ENCODE measurements around the gene OR51S1. TPM values are rescaled to one million over a fixed set of nuclear protein-coding genes. Genes with fewer than 3 reads are reported as not detected.
A peak's percentile ranks its signal among the peaks of the same experiment; 100 is the strongest.

The OR51S1 gene
- not detected in 2 replicates for total RNA-seq (2022)
- Bru-seq, nascent RNA = not detected
- BruChase-seq, experiment 1, labeled RNA remaining after a 6-hour chase = not detected
- BruChase-seq, experiment 2, labeled RNA remaining after a 2-hour chase = not detected
- long read RNA-seq = 0 reads

- TF ChIP-seq CTCF (IDR thresholded peaks at IDR 0.05; ENCODE audit: unreplicated experiment) = no peak
- CTCF ChIA-PET = no interaction called here
- no TSS peak for BruUV-seq (replicated peaks)
- Mint-ChIP-seq H3K9me3 (ENCODE audit: low read depth, unreplicated experiment) (peaks cover 2% of the 10 kb centered on the region), H3K4me1 (ENCODE audit: low read depth, unreplicated experiment) (no peaks in the 10 kb centered on the region), H3K4me3 (ENCODE audit: low read depth, unreplicated experiment) (no peak within 1 kb of the TSS), H3K27ac (ENCODE audit: unreplicated experiment) (no peak within 1 kb of the TSS), H3K27me3 (ENCODE audit: unreplicated experiment) (peaks cover 14% of the 10 kb centered on the region), H3K36me3 (ENCODE audit: insufficient read depth, unreplicated experiment) (no peaks in the 10 kb centered on the region)
- no peak for DNase-seq
- intact Hi-C loops (cut with micrococcal nuclease; ENCODE audit: unreplicated experiment) = no loop called here
Measured at GRCh38 chr11:4848908-4849532, at the start of gene OR51S1. TSS of gene OR51S1 (minus strand) at chr11:4849208. CDS start at chr11:4849208, 0 bp downstream.

GRCh38 chr11:4891996-4892640, 43.1 kb upstream of the OR51S1 start:
- H3K27ac Mint-ChIP-seq (ENCODE audit: unreplicated experiment) = no peak overlapping the region

GRCh38 chr11:4890279-4890678, 41.3 kb upstream of the OR51S1 start:
- intact Hi-C loops (cut with micrococcal nuclease; ENCODE audit: unreplicated experiment) = no loop called here
- Mint-ChIP-seq H3K4me1 (ENCODE audit: low read depth, unreplicated experiment) (no peaks in the 10 kb centered on the region), H3K4me3 (ENCODE audit: low read depth, unreplicated experiment) (no peak overlapping the region), H3K27me3 (ENCODE audit: unreplicated experiment) (peaks cover 6% of the 10 kb centered on the region), H3K9me3 (ENCODE audit: low read depth, unreplicated experiment) (peaks cover 8% of the 10 kb centered on the region), H3K27ac (ENCODE audit: unreplicated experiment) (no peak overlapping the region), H3K36me3 (ENCODE audit: insufficient read depth, unreplicated experiment) (no peaks in the 10 kb centered on the region)
- TF ChIP-seq CTCF (IDR thresholded peaks at IDR 0.05; ENCODE audit: unreplicated experiment) = no peak
- BruUV-seq (replicated peaks) = no TSS peak
- CTCF ChIA-PET = no interaction called here
- no peak for DNase-seq

More at GRCh38 chr11:4891996-4892640, 43.1 kb upstream of the OR51S1 start:
- no peaks in the 10 kb centered on the region for H3K36me3 Mint-ChIP-seq (ENCODE audit: insufficient read depth, unreplicated experiment)
- TF ChIP-seq CTCF (IDR thresholded peaks at IDR 0.05; ENCODE audit: unreplicated experiment) = peak; percentile 26
- H3K9me3 Mint-ChIP-seq (ENCODE audit: low read depth, unreplicated experiment) = peaks cover 10% of the 10 kb centered on the region
- DNase-seq = no peak
- BruUV-seq (replicated peaks) = no TSS peak
- H3K27me3 Mint-ChIP-seq (ENCODE audit: unreplicated experiment) = peaks cover 21% of the 10 kb centered on the region
- intact Hi-C loops (cut with micrococcal nuclease; ENCODE audit: unreplicated experiment) = no loop called here
- no peaks in the 10 kb centered on the region for H3K4me1 Mint-ChIP-seq (ENCODE audit: low read depth, unreplicated experiment)
- H3K4me3 Mint-ChIP-seq (ENCODE audit: low read depth, unreplicated experiment) = no peak overlapping the region
- CTCF ChIA-PET = no interaction called here

- no peak for DNase-seq
- Mint-ChIP-seq H3K4me1 (ENCODE audit: low read depth, unreplicated experiment) (no peaks in the 10 kb centered on the region), H3K27me3 (ENCODE audit: unreplicated experiment) (no peaks in the 10 kb centered on the region), H3K9me3 (ENCODE audit: low read depth, unreplicated experiment) (peaks cover 7% of the 10 kb centered on the region), H3K27ac (ENCODE audit: unreplicated experiment) (no peak overlapping the region), H3K36me3 (ENCODE audit: insufficient read depth, unreplicated experiment) (no peaks in the 10 kb centered on the region), H3K4me3 (ENCODE audit: low read depth, unreplicated experiment) (no peak overlapping the region)
- TF ChIP-seq CTCF (IDR thresholded peaks at IDR 0.05; ENCODE audit: unreplicated experiment) = no peak
- intact Hi-C loops (cut with micrococcal nuclease; ENCODE audit: unreplicated experiment) = no loop called here
- CTCF ChIA-PET = no interaction called here
- BruUV-seq (replicated peaks) = no TSS peak
Measured at GRCh38 chr11:4887591-4887990, 38.6 kb upstream of the OR51S1 start.

All from Calu3 (cell line).